ENCODE data around the gene SEC23B. TPM values are rescaled to one million over a fixed set of nuclear protein-coding genes. Genes with fewer than 3 reads are reported as not detected.

Gene SEC23B
- total RNA-seq, 4 donors from 2014 or later = 32.5 to 43.9 (median 41.3) TPM

GRCh38 chr20:18566892-18567738 lies 59.4 kb downstream of the SEC23B start, which contains the start of gene SMIM26:
SMIM26 (plus strand) TSS chr20:18567432; CDS start chr20:18567479, 47 bp downstream.
- 0% methylated on average over 37 to 39 of the region's 51 CpGs for WGBS, 2 donors
- TF ChIP-seq CTCF (IDR thresholded peaks at IDR 0.05) (no peak), POLR2A (IDR thresholded peaks at IDR 0.05) (no peak)
- intact Hi-C loops (cut with DNase I; ENCODE audit: low total_unique reads) = no loop called here
- peak; percentile 92 to 98 for DNase-seq (ENCODE audit: low spot score in 2 of 2)
- peak within 1 kb of the TSS; percentile 46 for H3K4me3 ChIP-seq (ENCODE audit: low read depth, poor library complexity, severe bottlenecking)

- TF ChIP-seq POLR2A (IDR thresholded peaks at IDR 0.05) (no peak), CTCF (IDR thresholded peaks at IDR 0.05) (no peak)
- 3 to 6% methylated on average over 6 of the region's 6 CpGs for WGBS, 2 donors
- intact Hi-C loops (cut with DNase I; ENCODE audit: low total_unique reads) = no loop called here
- peak overlapping the region; percentile 46 for H3K4me3 ChIP-seq (ENCODE audit: low read depth, poor library complexity, severe bottlenecking)
- DNase-seq (ENCODE audit: low spot score in 2 of 2) = no peak
These were observed 60.0 kb downstream of the SEC23B start for GRCh38 chr20:18567739-18568091.

GRCh38 chr20:18571009-18571408 lies 63.3 kb downstream of the SEC23B start:
- TF ChIP-seq CTCF (IDR thresholded peaks at IDR 0.05) (no peak), POLR2A (IDR thresholded peaks at IDR 0.05) (no peak)
- 90 to 93% methylated on average over 2 of the region's 2 CpGs for WGBS, 2 donors
- DNase-seq (ENCODE audit: low spot score in 2 of 2) = no peak
- intact Hi-C loops (cut with DNase I; ENCODE audit: low total_unique reads) = no loop called here
- H3K4me3 ChIP-seq (ENCODE audit: low read depth, poor library complexity, severe bottlenecking) = no peak overlapping the region

- WGBS, 2 donors = 85 to 89% methylated on average over 2 of the region's 2 CpGs
These were observed 63.8 kb downstream of the SEC23B start for GRCh38 chr20:18571578-18571977.

GRCh38 chr20:18577942-18578341 lies 70.2 kb downstream of the SEC23B start:
- H3K4me3 ChIP-seq (ENCODE audit: low read depth, poor library complexity, severe bottlenecking) = no peak overlapping the region
- no peak for TF ChIP-seq POLR2A (IDR thresholded peaks at IDR 0.05)
- TF ChIP-seq CTCF (IDR thresholded peaks at IDR 0.05) = no peak
- no peak for DNase-seq (ENCODE audit: low spot score in 2 of 2)
- WGBS, 2 donors = 80 to 89% methylated on average over 6 of the region's 6 CpGs
- intact Hi-C loops (cut with DNase I; ENCODE audit: low total_unique reads) = no loop called here

More at GRCh38 chr20:18571578-18571977, 63.8 kb downstream of the SEC23B start:
- H3K4me3 ChIP-seq (ENCODE audit: low read depth, poor library complexity, severe bottlenecking) = no peak overlapping the region
- no peak for DNase-seq (ENCODE audit: low spot score in 2 of 2)
- TF ChIP-seq CTCF (IDR thresholded peaks at IDR 0.05) (no peak), POLR2A (IDR thresholded peaks at IDR 0.05) (no peak)
- intact Hi-C loops (cut with DNase I; ENCODE audit: low total_unique reads) = no loop called here

Data from lower leg skin (tissue), 4 donors.